Stimulated activated CD4-positive, alpha-beta T cell treated with anti-CD3 and anti-CD28 coated beads, Interleukin-15, amount 100 ng/mL, for 24 hours (primary cell): ENCODE results near the gene DPH5.
A peak's percentile ranks its signal among the peaks of the same experiment; 100 is the strongest.

Experiments used
- DNase-seq: peaks from one replicate; pipeline ENCODE4 v3.0.0-alpha.2; 2020

Gene DPH5

GRCh38 chr1:101030881-101031280, 5.3 kb upstream of the DPH5 start:
- no peak for DNase-seq

DNA sequence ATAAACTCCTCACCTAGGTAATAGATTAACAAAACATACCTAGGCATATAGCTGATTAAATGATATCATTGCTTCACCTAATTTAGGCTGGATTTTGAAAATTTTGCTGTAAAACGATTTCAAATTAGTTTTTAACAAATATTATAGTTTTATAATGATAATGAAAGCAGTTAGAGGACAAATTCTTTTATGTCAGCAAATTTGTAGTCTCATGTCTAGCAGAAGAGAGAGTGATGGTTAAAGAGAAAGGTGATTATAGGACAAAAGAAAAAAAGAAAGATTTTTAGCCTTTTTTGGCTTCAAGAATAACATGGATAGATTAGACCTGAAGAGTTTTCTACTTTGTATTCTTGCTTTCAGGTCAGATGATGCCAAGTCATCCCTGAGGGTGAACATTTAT, 3.6 kb upstream of the DPH5 start:
- DNase-seq: no peak

GRCh38 chr1:101028466-101028865, 2.9 kb upstream of the DPH5 start:
- DNase-seq: no peak

DNA sequence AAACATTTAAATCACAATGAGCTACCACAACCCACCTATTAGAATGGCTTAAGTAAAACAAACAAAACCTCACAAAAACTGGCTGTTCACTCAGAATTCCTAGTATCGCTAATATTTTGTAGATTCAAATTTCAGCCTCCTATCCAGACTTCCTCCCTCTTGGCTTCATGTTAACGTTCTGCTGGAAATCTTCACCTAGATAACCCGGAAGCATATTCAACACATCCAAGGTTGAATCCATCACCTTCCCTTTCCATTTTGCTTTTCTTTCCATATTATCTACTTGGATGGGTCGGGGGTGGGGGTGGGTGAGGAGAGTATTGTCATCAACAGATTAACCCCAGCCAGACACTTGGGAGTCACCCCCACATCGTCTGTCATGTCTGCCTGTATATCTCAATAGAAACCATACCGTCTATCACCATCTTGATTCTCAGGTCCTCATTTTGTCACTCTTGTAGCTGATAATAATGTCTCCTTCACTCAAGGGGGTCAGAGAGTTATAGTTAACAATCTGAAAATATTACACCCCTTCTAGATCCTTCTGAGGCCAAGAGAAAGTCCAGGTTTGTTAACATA, 1.7 kb upstream of the DPH5 start:
- DNase-seq: no peak

DNA sequence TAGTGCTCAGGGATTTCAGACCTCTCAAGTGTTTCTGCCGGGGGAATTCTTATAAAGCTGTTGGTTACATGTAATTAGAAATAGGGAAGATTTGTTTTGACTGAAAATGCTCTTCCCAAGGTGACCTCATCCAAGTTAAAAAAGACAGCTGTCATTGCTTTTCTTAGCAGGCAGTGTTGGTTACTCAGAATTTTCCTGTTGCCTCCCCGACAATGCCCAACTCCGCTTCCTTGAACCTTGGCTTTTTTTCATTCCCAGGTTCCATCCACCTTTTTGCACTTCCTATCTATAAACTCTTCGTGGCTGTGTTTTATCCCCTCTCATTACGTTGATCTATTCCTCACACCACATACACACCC, 825 bp upstream of the DPH5 start:
- no peak for DNase-seq

- DNase-seq: peak; percentile 16
Measured at GRCh38 chr1:101025283-101025656, 314 bp downstream of the DPH5 start.

GRCh38 chr1:101022294-101022693, 3.3 kb downstream of the DPH5 start:
- DNase-seq: no peak

GRCh38 chr1:101017448-101017847, 8.1 kb downstream of the DPH5 start:
- no peak for DNase-seq

DNA sequence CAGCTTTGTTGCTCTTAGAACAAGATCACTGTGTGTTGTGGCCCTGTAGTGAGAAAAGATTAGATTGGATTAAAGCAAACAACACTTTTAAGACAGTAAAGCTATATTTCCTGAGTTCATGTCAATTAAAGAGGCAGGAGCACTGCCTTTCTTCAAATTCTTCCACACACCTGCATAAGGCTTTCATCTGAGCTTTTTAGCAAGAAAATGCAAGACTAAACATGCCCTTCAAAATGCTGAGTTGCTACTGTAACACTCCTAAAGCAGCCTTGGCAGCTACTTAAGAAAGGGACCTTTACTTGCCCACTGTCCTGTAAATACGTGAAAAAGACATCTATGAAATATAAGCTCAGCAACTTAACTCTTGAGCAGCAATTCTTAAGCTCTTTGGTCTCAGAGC, 11.8 kb downstream of the DPH5 start:
- no peak for DNase-seq

GRCh38 chr1:101008229-101008834, 17.3 kb downstream of the DPH5 start:
- no peak for DNase-seq

DNA sequence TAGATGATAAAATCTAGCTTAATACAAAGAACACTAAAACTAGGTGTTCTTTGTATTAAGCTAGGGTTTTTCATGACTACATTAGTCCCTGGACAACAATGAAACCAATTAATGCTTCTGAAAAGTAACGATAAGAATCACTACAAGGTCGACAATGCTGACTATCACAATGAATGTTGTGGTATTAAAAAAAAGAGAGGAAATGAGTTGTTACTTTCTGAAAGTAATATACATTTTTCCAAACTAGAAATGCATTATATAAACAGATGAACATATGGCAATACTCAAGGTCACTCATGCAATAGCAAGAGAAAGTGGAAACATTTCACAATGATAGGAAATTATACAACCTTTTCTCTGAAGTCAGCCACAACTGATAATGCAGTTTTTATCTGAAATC, 19.0 kb downstream of the DPH5 start:
- no peak for DNase-seq

- peak; percentile 23 for DNase-seq
Measured at GRCh38 chr1:101005871-101006270, 19.7 kb downstream of the DPH5 start.

- DNase-seq: no peak
Measured at GRCh38 chr1:101005183-101005582, 20.4 kb downstream of the DPH5 start.

- DNase-seq: no peak
Measured at GRCh38 chr1:101004670-101005069, 20.9 kb downstream of the DPH5 start.

- no peak for DNase-seq
Measured at GRCh38 chr1:101004061-101004460, 21.5 kb downstream of the DPH5 start.

DNA sequence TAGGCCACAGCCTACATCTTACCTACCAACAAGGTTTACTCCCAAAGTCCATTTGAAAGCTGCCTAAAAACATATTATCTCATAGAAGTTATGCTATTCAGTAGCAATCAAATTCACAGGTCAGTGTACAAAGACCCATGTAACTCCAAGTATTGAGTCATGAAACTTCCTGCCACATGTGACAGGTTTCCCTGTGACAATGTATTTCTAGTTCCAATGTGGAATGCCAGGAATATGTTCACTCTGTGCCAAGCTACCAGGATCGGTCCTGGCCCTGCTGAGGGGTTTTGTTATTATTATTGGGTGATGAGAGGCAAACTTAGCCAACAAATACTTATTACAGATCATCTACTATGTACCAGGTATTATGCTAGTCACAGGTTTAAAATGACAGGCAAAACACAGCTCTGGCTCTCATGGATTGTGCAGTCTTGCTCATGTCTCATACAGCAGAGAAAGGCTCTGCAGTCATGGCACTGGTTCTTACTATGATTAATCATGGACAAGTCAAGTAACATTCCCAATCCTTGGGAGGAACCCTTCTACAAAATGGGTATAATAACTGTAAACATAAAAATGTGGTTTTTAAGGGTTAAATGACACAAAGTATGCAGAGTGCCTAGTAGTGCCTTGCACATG, 22.5 kb downstream of the DPH5 start:
- no peak for DNase-seq

DNA sequence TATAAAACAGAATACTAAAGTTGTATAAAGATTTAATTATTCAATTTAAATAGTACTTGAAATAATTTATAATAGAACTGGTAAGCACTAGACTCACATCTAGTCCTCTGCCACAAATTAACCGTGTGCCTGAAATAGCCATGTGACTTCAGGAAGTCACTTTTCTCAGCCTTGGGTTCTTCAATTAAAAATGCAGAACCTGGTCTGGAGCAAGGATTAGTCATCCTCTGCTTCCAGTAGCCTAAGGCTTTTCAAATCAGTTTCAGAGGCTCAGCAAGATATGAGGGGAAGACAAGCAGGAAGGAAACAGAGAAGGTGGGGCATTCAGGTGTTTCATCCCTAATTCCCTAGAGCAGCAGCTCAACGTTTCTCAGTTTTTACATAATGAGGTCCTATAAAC, 23.0 kb downstream of the DPH5 start:
- DNase-seq: no peak

- DNase-seq: no peak
Measured at GRCh38 chr1:101000131-101000873, 25.3 kb downstream of the DPH5 start.

DNA sequence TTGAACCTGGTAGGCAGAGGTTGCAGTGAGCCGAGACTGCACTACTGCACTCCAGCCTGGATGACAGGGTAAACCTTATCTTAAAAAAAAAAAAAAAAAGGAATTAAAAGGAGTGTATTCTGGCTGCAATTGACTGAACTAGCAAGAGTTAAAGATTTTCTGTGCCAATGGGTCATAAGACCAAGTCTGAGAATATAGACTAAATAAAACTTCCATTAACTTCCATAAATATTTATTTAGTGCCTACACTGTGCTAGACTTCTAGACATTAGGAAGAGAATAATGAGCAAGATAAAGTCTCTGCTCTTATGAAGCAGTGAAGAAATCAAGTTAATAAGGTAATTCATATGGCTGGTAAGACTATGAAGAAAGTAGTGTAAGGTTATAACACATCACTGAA, 27.2 kb downstream of the DPH5 start:
- no peak for DNase-seq

GRCh38 chr1:100995198-100995988, 30.2 kb downstream of the DPH5 start:
- DNase-seq: no peak

GRCh38 chr1:100989306-100990077, 36.1 kb downstream of the DPH5 start:
- DNase-seq: no peak

DNA sequence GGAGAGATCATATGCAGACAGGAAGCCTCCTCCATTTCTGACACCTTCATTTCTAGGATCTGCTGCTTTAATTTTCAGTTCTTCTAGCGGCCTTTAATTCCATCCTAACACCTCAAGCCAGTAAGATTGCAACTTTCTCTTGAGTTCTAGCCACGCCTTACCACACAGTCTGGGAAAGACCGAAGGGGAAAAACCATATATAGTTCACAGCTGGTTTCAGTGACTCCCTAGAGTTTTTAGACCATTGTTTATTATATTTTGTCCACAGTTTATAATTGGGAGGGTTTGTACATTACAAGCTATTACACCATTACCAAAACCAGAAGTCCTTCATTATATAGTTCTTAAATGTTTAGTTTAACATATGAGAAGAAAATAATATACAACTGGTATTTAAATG, 37.5 kb downstream of the DPH5 start:
- DNase-seq: no peak

- DNase-seq: no peak
Measured at GRCh38 chr1:100982793-100983192, 42.8 kb downstream of the DPH5 start.
